ENCODE measurements around the gene C14orf119. TPM values are rescaled to one million over a fixed set of nuclear protein-coding genes. Genes with fewer than 3 reads are reported as not detected.

The C14orf119 gene
- total and polyA plus RNA-seq, 7 experiments from 2014 or later, result 6.0 to 169 (median 45.0) TPM

GRCh38 chr14:23102801-23103200, 7.5 kb downstream of the C14orf119 start:
- Mint-ChIP-seq H3K4me3 (no peak overlapping the region), H3K27ac (no peak overlapping the region), H3K27me3 (peaks cover 0 to 5% (median 0%) of the 10 kb centered on the region in 5 donors), H3K4me1 (peaks cover 0 to 27% (median 6%) of the 10 kb centered on the region in 7 donors), H3K9me3 (no peaks in the 10 kb centered on the region), H3K36me3 (peaks cover 0 to 15% (median 6%) of the 10 kb centered on the region in 5 donors)
- H3K4me1 ChIP-seq (ENCODE audit: control insufficient read depth in 2 of 2, insufficient read depth in 2 of 2, low read length in 2 of 2), result peaks cover 0 to 5% of the 10 kb centered on the region in 2 donors
- POLR2A ChIA-PET, result no interaction called here
- H3K9me3 ChIP-seq (ENCODE audit: control insufficient read depth in 2 of 3, low read length in 3 of 3), result no peaks in the 10 kb centered on the region
- intact Hi-C loops (cut with micrococcal nuclease), result no loop called here
- no peaks in the 10 kb centered on the region for H3K27me3 ChIP-seq (ENCODE audit: control insufficient read depth in 2 of 2, insufficient read depth in 2 of 2, low read length in 2 of 2)
- H3K27ac ChIP-seq (ENCODE audit: low read depth, low read length), result no peak overlapping the region
- H3K4me3 ChIP-seq (ENCODE audit: low read length), result no peak overlapping the region
- CTCF ChIA-PET, result interaction anchor here (0.6 to 1.9 kb wide), 4 partner anchors 8 to 117 kb away, joined by 3 to 9 read pairs (median 4); partner anchors contain the start of gene ACIN1
- H3K36me3 ChIP-seq (ENCODE audit: control insufficient read depth in 2 of 3, insufficient read depth in 3 of 3, low read length in 3 of 3), result peaks cover 2 to 6% (median 4%) of the 10 kb centered on the region in 3 experiments
- DNase-seq, result no peak
- no peak for ATAC-seq

GRCh38 chr14:23103581-23103980, 8.3 kb downstream of the C14orf119 start:
- ChIA-PET POLR2A (interaction anchor here (1.8 kb wide), 1 partner anchor 8 kb away, joined by 5 read pairs; the partner anchor contains the start of genes ACIN1 and C14orf119), CTCF (interaction anchor here (0.6 to 1.9 kb wide), 4 partner anchors 9 to 117 kb away, joined by 3 to 9 read pairs (median 4); partner anchors contain the start of gene ACIN1)
- Histone ChIP-seq H3K4me3 (ENCODE audit: low read length) (no peak overlapping the region), H3K27ac (ENCODE audit: low read depth, low read length) (no peak overlapping the region), H3K36me3 (ENCODE audit: control insufficient read depth in 2 of 3, insufficient read depth in 3 of 3, low read length in 3 of 3) (peaks cover 0 to under 1% (median 0%) of the 10 kb centered on the region in 3 experiments), H3K9me3 (ENCODE audit: control insufficient read depth in 2 of 3, low read length in 3 of 3) (no peaks in the 10 kb centered on the region), H3K4me1 (ENCODE audit: control insufficient read depth in 2 of 2, insufficient read depth in 2 of 2, low read length in 2 of 2) (no peaks in the 10 kb centered on the region), H3K27me3 (ENCODE audit: control insufficient read depth in 2 of 2, insufficient read depth in 2 of 2, low read length in 2 of 2) (no peaks in the 10 kb centered on the region)
- H3K4me3 Mint-ChIP-seq, result no peak overlapping the region
- peak overlapping the region in 1 of 9 donors; percentile 80 for H3K27ac Mint-ChIP-seq
- DNase-seq (no peak), ATAC-seq (no peak)
- intact Hi-C loops (cut with micrococcal nuclease), result no loop called here
- H3K36me3 Mint-ChIP-seq, result peaks cover 0 to 8% (median 6%) of the 10 kb centered on the region in 5 donors
- peaks cover 0 to 5% (median 0%) of the 10 kb centered on the region in 5 donors for H3K27me3 Mint-ChIP-seq
- peaks cover 0 to 20% (median 3%) of the 10 kb centered on the region in 7 donors for H3K4me1 Mint-ChIP-seq
- H3K9me3 Mint-ChIP-seq, result no peaks in the 10 kb centered on the region

- Histone ChIP-seq H3K36me3 (ENCODE audit: control insufficient read depth in 2 of 3, insufficient read depth in 3 of 3, low read length in 3 of 3) (no peaks in the 10 kb centered on the region), H3K27ac (ENCODE audit: low read depth, low read length) (no peak overlapping the region), H3K9me3 (ENCODE audit: control insufficient read depth in 2 of 3, low read length in 3 of 3) (no peaks in the 10 kb centered on the region), H3K27me3 (ENCODE audit: control insufficient read depth in 2 of 2, insufficient read depth in 2 of 2, low read length in 2 of 2) (no peaks in the 10 kb centered on the region), H3K4me1 (ENCODE audit: control insufficient read depth in 2 of 2, insufficient read depth in 2 of 2, low read length in 2 of 2) (no peaks in the 10 kb centered on the region), H3K4me3 (ENCODE audit: low read length) (no peak overlapping the region)
- Mint-ChIP-seq H3K27ac (no peak overlapping the region), H3K36me3 (peaks cover 0 to 4% (median 2%) of the 10 kb centered on the region in 5 donors), H3K9me3 (no peaks in the 10 kb centered on the region), H3K4me1 (peaks cover 0 to 18% (median 3%) of the 10 kb centered on the region in 7 donors), H3K4me3 (no peak overlapping the region), H3K27me3 (peaks cover 0 to 5% (median 0%) of the 10 kb centered on the region in 5 donors)
- intact Hi-C loops (cut with micrococcal nuclease), result no loop called here
- POLR2A ChIA-PET, result interaction anchor here (1.8 kb wide), 1 partner anchor 9 kb away, joined by 5 read pairs; the partner anchor contains the start of genes ACIN1 and C14orf119
- CTCF ChIA-PET, result interaction anchor here (1.3 to 1.9 kb wide), 2 partner anchors 36 to 118 kb away, joined by 3 to 9 read pairs; no protein-coding TSS in a partner anchor
- no peak for DNase-seq
- no peak for ATAC-seq
These were observed 8.8 kb downstream of the C14orf119 start for GRCh38 chr14:23104070-23104590.

- H3K27ac Mint-ChIP-seq, result peak within 1 kb of the TSS in 3 of 9 donors; percentile 45 to 80 (median 73)
- DNase-seq (no peak), ATAC-seq (no peak)
- no peaks in the 10 kb centered on the region for H3K9me3 Mint-ChIP-seq
- ChIA-PET CTCF (interaction anchor here (1.9 kb wide), 1 partner anchor 37 kb away, joined by 9 read pairs; no protein-coding TSS in a partner anchor), POLR2A (interaction anchor here (1.8 kb wide), 1 partner anchor 10 kb away, joined by 5 read pairs; the partner anchor contains the start of genes ACIN1 and C14orf119)
- Histone ChIP-seq H3K27ac (ENCODE audit: low read depth, low read length) (no peak within 1 kb of the TSS), H3K4me3 (ENCODE audit: low read length) (no peak within 1 kb of the TSS), H3K9me3 (ENCODE audit: control insufficient read depth in 2 of 3, low read length in 3 of 3) (no peaks in the 10 kb centered on the region), H3K27me3 (ENCODE audit: control insufficient read depth in 2 of 2, insufficient read depth in 2 of 2, low read length in 2 of 2) (no peaks in the 10 kb centered on the region), H3K36me3 (ENCODE audit: control insufficient read depth in 2 of 3, insufficient read depth in 3 of 3, low read length in 3 of 3) (no peaks in the 10 kb centered on the region), H3K4me1 (ENCODE audit: control insufficient read depth in 2 of 2, insufficient read depth in 2 of 2, low read length in 2 of 2) (no peaks in the 10 kb centered on the region)
- intact Hi-C loops (cut with micrococcal nuclease), result no loop called here
- peaks cover 0 to 7% (median 0%) of the 10 kb centered on the region in 5 donors for H3K27me3 Mint-ChIP-seq
- H3K4me3 Mint-ChIP-seq, result no peak within 1 kb of the TSS
- peaks cover 0 to 11% (median 0%) of the 10 kb centered on the region in 7 donors for H3K4me1 Mint-ChIP-seq
- H3K36me3 Mint-ChIP-seq, result no peaks in the 10 kb centered on the region
These were observed 9.5 kb downstream of the C14orf119 start, which contains the start of gene CIROP for GRCh38 chr14:23104591-23105347. Gene CIROP (minus strand): TSS chr14:23104989. CDS start chr14:23104920, 69 bp downstream.

- intact Hi-C loops (cut with micrococcal nuclease), result no loop called here
- POLR2A ChIA-PET, result interaction anchor here (0.7 to 1.8 kb wide), 2 partner anchors 10 to 952 kb away, joined by 5 to 6 read pairs; partner anchors contain the start of genes ACIN1 and C14orf119
- Histone ChIP-seq H3K27ac (ENCODE audit: low read depth, low read length) (no peak overlapping the region), H3K4me3 (ENCODE audit: low read length) (no peak overlapping the region), H3K4me1 (ENCODE audit: control insufficient read depth in 2 of 2, insufficient read depth in 2 of 2, low read length in 2 of 2) (no peaks in the 10 kb centered on the region), H3K9me3 (ENCODE audit: control insufficient read depth in 2 of 3, low read length in 3 of 3) (no peaks in the 10 kb centered on the region), H3K27me3 (ENCODE audit: control insufficient read depth in 2 of 2, insufficient read depth in 2 of 2, low read length in 2 of 2) (no peaks in the 10 kb centered on the region), H3K36me3 (ENCODE audit: control insufficient read depth in 2 of 3, insufficient read depth in 3 of 3, low read length in 3 of 3) (no peaks in the 10 kb centered on the region)
- Mint-ChIP-seq H3K27me3 (peaks cover 0 to 7% (median 0%) of the 10 kb centered on the region in 5 donors), H3K4me3 (no peak overlapping the region), H3K4me1 (peaks cover 0 to 5% (median 0%) of the 10 kb centered on the region in 7 donors), H3K9me3 (no peaks in the 10 kb centered on the region), H3K27ac (peak overlapping the region in 2 of 9 donors; percentile 45 to 73), H3K36me3 (no peaks in the 10 kb centered on the region)
- no peak for ATAC-seq
- DNase-seq, result no peak
- CTCF ChIA-PET, result interaction anchor here (1.4 kb wide), 1 partner anchor 10 kb away, joined by 7 read pairs; the partner anchor contains the start of genes ACIN1 and C14orf119
These were observed 10.1 kb downstream of the C14orf119 start for GRCh38 chr14:23105348-23105824.

- Histone ChIP-seq H3K4me1 (ENCODE audit: control insufficient read depth in 2 of 2, insufficient read depth in 2 of 2, low read length in 2 of 2) (no peaks in the 10 kb centered on the region), H3K4me3 (ENCODE audit: low read length) (no peak overlapping the region), H3K27me3 (ENCODE audit: control insufficient read depth in 2 of 2, insufficient read depth in 2 of 2, low read length in 2 of 2) (no peaks in the 10 kb centered on the region), H3K36me3 (ENCODE audit: control insufficient read depth in 2 of 3, insufficient read depth in 3 of 3, low read length in 3 of 3) (no peaks in the 10 kb centered on the region), H3K27ac (ENCODE audit: low read depth, low read length) (no peak overlapping the region), H3K9me3 (ENCODE audit: control insufficient read depth in 2 of 3, low read length in 3 of 3) (no peaks in the 10 kb centered on the region)
- no peak for DNase-seq
- no peak for ATAC-seq
- Mint-ChIP-seq H3K4me3 (no peak overlapping the region), H3K27me3 (peaks cover 0 to 7% (median 0%) of the 10 kb centered on the region in 5 donors), H3K4me1 (no peaks in the 10 kb centered on the region), H3K27ac (no peak overlapping the region), H3K36me3 (no peaks in the 10 kb centered on the region), H3K9me3 (no peaks in the 10 kb centered on the region)
- ChIA-PET CTCF (interaction anchor here (1.1 to 1.4 kb wide), 2 partner anchors 12 to 38 kb away, joined by 3 to 7 read pairs; partner anchors contain the start of genes ACIN1 and C14orf119), POLR2A (interaction anchor here (1.0 to 1.8 kb wide), 2 partner anchors 11 to 18 kb away, joined by 4 to 6 read pairs; partner anchors contain the start of genes ACIN1 and C14orf119)
- intact Hi-C loops (cut with micrococcal nuclease), result no loop called here
These were observed 11.4 kb downstream of the C14orf119 start for GRCh38 chr14:23106747-23107045.
